A549 treated with AZD9567 at 1 μM for 4 hours (cell line): ENCODE data around the gene CLIC1. TPM values are rescaled to one million over a fixed set of nuclear protein-coding genes. Genes with fewer than 3 reads are reported as not detected.

Experiments used
- total RNA-seq: library from RNA; stranded (reverse); fragments of 200-300 nt; extraction: Qiagen RNA extraction; gene quantifications from 5 replicates; pipeline ENCODE4 v1.2.3, GENCODE V29; 2022; ENCODE audit not compliant: insufficient read depth

The CLIC1 gene
- total RNA-seq = 451 to 493 TPM (median 458 TPM) in 5 replicates

DNA sequence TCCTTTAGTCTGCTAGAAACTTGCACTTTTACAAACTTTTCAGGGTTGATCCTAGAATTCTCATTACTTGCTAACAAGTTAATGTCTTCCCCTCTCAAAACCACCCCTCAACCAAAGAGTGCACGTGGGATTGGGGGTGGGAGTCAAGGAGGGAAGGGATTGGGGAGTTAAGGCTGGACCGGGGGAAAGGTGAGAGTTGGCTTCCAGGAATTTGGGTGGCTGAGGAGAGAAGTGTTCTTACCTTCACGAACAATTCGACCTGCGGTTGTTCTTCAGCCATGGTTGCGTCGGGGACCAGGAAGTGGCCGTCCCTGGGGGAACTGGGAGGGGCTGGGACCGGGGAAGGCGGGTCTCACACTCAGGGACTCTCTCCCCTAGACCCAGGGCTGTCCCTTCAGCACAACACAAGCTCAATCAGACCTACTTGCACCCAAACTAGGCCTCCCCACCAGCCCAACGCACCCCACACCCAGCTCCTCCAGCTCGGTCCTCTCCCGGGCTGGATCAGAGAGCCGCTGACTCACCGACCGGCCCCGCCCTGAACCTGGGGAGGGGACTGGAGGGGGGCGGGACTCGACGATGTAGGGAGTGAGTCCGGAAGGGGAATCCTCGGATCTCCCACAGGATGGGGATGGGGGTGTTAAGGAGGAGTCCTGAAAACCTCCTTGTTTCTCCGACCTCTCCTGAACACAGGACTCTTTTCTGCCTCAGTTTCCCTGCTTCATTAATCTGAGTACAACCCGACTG lies at the start of gene CLIC1:
TSS of gene CLIC1 (minus strand) at position 510 of the 747 bp plus-strand sequence. CDS start at position 280, 230 bp downstream.

DNA sequence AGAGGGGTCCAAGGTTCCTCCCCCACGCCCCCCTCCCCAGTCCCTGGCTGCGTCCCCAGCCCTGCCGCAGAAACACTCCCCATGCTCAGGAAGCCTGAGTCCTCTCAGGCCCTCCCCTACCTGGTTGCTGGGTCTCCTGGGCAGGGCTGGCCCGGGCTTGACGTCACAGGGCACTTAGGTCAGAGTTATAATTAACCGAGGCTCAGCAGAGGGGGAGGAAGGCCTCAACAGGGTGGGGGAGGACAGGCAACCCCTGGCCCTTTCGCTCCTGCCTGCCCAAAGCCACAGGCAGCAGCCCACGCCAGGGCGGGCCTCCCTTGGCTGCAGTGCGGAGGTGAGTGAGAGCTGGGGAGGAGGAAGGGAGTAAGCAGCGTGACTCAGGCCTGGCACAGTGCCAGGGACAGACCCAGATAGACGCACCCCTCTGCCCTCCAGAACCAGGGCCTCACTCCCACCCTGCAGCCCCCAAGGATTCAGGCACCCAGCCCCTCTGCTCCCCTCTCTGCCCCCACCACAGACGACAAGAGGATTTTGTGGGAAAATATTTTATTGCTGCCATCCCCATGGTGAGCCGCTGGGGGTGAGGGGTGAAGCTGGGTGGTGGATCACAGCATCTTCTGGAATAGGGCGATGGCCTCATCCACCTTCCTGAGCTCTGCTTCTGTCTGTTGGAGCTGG lies 40.8 kb upstream of the CLIC1 start, which contains the start of gene VWA7:
TSS of gene VWA7 (minus strand) at position 340 of the 678 bp plus-strand sequence. CDS start 549 bp downstream, outside the sequence.

DNA sequence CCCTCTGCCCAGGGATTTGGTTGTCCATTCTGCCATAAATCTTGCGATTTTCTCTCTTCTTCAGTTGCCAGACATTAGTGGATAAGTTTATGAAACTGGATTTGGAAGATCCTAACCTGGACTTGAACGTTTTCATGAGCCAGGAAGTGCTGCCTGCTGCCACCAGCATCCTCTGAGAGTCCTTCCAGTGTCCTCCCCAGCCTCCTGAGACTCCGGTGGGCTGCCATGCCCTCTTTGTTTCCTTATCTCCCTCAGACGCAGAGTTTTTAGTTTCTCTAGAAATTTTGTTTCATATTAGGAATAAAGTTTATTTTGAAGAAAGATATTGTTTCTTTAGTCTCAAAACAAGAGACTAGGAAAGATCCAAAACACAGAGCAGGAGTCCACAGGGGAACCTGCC lies 26.0 kb upstream of the CLIC1 start, which contains the start of gene SAPCD1:
TSS of gene SAPCD1 (plus strand) at position 301 of the 400 bp plus-strand sequence. CDS start 399 bp downstream, outside the sequence.

GRCh38 chr6:31739639-31740396 lies 3.5 kb upstream of the CLIC1 start, which contains the start of gene MSH5:
Gene MSH5, plus strand, starts transcription at chr6:31740005. Its CDS starts 462 bp downstream, at chr6:31740467.

DNA sequence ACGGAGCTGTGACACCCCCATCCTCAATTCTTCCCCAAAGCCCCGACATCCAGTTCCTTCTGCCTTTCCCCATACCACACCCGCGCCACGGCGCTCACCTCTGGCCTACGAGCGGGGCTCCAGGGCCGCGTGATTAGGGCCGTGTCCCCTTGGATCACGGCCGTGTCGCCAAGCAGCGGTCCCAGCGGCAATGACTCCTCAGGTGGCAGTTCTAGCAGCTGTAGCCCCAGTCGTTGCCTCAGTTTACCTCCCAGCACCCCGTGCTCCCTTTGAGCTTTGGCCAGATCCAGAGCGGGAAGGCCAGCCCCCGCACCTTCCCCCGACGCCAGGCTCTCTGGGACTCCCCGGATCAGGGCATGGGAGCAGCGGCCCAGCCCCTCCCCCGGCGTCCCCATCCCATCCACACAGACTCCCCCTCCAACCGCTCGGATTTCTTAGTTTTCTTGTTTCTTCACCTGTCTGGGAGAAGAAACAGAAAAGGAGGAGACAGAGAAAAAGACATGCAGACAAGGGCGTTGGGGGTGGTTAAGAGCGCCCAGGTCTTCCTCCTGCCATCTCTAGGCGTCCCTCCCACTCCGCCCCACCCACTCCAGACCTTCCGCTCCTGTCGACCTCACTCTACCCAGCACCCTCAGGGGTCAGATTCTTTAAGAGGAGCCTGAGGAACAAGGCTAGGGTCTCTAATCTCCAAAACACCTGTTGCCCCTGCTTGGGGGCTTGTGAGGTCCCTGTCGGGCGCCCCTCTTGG lies 7.4 kb downstream of the CLIC1 start, which contains the start of gene DDAH2:
TSS of gene DDAH2 (minus strand) at position 533 of the 748 bp plus-strand sequence. CDS start at position 395, 138 bp downstream.

DNA sequence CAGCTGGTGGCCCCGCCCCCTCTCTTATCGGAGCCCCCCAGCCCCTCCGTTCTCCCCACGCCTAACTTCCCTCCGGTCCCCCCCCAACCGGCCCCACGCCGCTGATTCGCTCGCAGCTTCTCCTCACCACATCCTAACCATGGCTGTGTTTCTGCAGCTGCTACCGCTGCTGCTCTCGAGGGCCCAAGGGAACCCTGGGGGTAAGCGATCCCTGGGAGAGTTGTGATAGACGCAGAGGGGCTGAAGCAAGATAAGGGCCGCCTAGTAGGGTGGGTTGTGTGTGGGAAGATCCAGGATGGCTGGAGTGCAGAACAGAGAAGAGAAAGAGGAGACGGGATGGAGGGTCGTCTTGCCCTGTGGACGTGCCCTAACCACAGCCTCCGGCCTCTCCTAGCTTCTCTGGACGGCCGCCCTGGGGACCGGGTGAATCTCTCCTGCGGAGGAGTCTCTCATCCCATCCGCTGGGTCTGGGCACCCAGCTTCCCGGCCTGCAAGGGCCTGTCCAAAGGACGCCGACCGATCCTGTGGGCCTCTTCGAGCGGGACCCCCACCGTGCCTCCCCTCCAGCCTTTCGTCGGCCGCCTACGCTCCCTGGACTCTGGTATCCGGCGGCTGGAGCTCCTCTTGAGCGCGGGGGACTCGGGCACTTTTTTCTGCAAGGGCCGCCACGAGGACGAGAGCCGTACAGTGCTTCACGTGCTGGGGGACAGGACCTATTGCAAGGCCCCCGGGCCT lies 12.9 kb downstream of the CLIC1 start, which contains the start of gene MPIG6B:
TSS of gene MPIG6B (plus strand) at position 129 of the 735 bp plus-strand sequence. CDS start at position 140, 11 bp downstream.

DNA sequence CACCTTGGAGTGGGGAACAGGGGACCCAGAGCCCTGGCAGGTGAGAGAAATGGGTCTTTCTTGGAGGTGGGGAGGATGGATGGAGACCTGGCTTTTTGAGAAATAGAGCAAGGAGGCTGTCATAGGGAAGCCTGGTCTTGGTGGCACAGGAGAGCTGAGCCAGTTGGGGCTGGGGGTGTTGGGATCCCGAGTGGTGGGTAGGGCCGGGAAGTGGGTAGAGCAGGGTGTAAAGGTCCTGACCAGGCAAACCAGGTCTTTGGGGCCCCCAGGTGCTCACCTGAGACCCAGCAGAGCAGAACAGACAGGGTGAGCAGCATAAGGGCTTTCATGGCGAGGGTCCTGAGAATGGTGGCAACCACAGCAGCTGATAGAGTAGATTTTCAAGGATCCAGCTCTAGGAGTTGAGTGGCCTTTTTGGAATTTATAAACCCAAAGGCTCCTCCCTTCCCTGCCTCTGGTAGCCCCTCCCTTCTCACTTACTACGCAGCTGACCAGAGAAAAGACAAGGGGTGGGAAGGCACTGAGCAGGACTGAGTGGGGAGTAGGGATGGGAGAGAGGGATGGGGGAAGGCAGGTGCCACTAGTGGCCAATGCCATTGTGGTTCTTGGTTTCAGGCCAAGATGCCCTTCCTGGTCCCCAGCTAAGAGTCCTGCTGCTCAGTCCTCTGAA lies 14.8 kb downstream of the CLIC1 start, which contains the start of gene LY6G6C:
TSS of gene LY6G6C (minus strand) at position 396 of the 670 bp plus-strand sequence. CDS start at position 329, 67 bp downstream.

GRCh38 chr6:31715022-31715958 lies 21.0 kb downstream of the CLIC1 start, which contains the start of gene LY6G6D:
Gene LY6G6D, plus strand, starts transcription at chr6:31715348. Its CDS starts 8 bp downstream, at chr6:31715356.

DNA sequence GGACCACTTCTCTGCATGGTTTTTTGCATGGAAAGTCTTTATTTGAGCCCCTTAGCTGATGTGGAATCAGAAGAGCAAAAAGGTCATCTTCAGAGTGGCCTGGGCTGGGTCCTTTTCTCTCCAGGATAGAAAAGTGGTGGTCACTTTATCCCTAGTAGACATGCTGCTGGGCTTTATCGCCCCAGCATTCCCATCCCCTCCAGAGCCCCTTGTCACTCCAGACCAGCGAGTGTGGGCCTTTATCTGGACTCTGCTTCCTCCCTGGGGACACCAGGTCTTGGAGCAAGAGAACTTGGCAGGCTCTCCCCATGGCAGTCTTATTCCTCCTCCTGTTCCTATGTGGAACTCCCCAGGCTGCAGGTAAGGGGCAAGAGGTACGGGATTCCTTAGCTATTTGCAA lies 29.7 kb downstream of the CLIC1 start, which contains the start of gene LY6G6F:
TSS of gene LY6G6F (plus strand) at position 268 of the 400 bp plus-strand sequence. CDS start at position 309, 41 bp downstream.

DNA sequence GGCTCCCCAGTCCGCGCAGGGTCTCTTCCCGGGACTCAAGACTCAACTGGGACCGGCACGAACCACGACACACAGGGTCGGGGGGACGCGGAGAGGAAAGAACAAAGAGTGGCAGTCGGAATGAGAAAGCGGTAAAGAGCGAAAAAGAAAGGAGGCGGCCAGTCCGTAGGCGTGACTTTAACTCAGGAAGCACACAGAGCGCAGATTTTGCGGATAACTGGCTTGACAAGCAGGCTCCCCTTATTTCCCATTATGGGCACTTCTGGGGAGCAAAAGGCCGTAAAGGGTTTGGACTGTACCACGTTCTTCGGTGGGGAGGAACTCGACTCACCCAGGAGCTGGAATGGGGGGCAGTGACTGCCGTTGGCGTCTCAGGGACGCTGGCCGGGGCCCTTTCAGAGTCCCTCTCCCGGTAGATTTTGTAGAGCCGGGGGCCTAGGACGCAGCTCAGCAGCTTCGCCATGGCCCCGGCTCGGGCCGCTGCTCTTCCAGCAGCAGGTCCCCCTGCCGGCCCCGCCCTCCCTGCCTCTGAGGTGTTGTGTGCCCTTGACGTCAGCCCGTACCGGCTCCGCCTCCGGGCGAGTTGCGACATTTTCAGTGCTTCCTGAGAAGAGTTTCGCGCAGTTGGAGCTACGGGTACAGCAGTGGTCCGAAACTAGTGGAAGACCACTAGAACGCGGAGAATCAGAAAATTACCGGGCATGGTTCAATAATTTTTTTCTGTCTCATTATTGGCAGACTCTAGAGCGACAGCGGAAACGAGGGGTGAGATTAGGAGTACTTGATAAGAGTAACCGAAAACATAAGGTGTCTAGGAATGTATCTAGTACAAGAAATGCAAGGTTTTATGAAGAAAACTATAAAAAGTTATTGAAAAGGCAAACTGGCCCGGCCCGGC lies 33.3 kb downstream of the CLIC1 start, which contains the start of gene ABHD16A:
TSS of gene ABHD16A (minus strand) at position 506 of the 898 bp plus-strand sequence. CDS start at position 463, 43 bp downstream.

Other genes starting within 250 kb of the CLIC1 start
- gene MICB, start 238.4 kb downstream of the CLIC1 start, total RNA-seq = 6.3 to 10.0 TPM (median 7.2 TPM) in 5 replicates
- not detected in 5 replicates for gene MCCD1, start 207.6 kb downstream of the CLIC1 start, total RNA-seq
- gene DDX39B, start 194.5 kb downstream of the CLIC1 start, total RNA-seq = 335 to 403 TPM (median 384 TPM) in 5 replicates
- 0.43 to 0.72 TPM (median 0.55 TPM) in 4 of 5 replicates, not detected in the other for gene ATP6V1G2, start 189.9 kb downstream of the CLIC1 start, total RNA-seq
- gene NFKBIL1, start 188.9 kb downstream of the CLIC1 start, total RNA-seq = 10.5 to 15.8 TPM (median 11.3 TPM) in 5 replicates
- 0.07 to 0.21 TPM (median 0.08 TPM) in 3 of 5 replicates, not detected in the others for gene LTA, start 164.2 kb downstream of the CLIC1 start, total RNA-seq
- 0.09 to 0.10 TPM (median 0.10 TPM) in 3 of 5 replicates, not detected in the others for gene TNF, start 161.0 kb downstream of the CLIC1 start, total RNA-seq
- 0.28 to 0.37 TPM (median 0.33 TPM) in 4 of 5 replicates, not detected in the other for gene LTB, start 154.1 kb downstream of the CLIC1 start, total RNA-seq
- gene LST1, start 150.3 kb downstream of the CLIC1 start, total RNA-seq = 0.36 to 0.58 TPM (median 0.39 TPM) in 3 of 5 replicates, not detected in the others
- gene NCR3, start 143.5 kb downstream of the CLIC1 start, total RNA-seq = not detected in 5 replicates
- not detected in 5 replicates for gene AIF1, start 121.3 kb downstream of the CLIC1 start, total RNA-seq
- 51.3 to 92.7 TPM (median 87.1 TPM) in 5 replicates for gene PRRC2A, start 115.8 kb downstream of the CLIC1 start, total RNA-seq
- gene BAG6, start 83.9 kb downstream of the CLIC1 start, total RNA-seq = 106 to 149 TPM (median 137 TPM) in 5 replicates
- 3.0 to 6.4 TPM (median 3.4 TPM) in 5 replicates for gene APOM, start 80.6 kb downstream of the CLIC1 start, total RNA-seq
- 11.3 to 12.5 TPM (median 11.8 TPM) in 5 replicates for gene C6orf47, start 75.8 kb downstream of the CLIC1 start, total RNA-seq
- 8.7 to 11.6 TPM (median 10.2 TPM) in 5 replicates for gene GPANK1, start 71.5 kb downstream of the CLIC1 start, total RNA-seq
- gene CSNK2B, start 70.5 kb downstream of the CLIC1 start, total RNA-seq = 167 to 183 TPM (median 175 TPM) in 5 replicates
- 4.5 to 5.2 TPM (median 5.0 TPM) in 4 of 5 replicates, not detected in the other for gene LY6G5B, start 66.6 kb downstream of the CLIC1 start, total RNA-seq
- gene LY6G5C, start 55.5 kb downstream of the CLIC1 start, total RNA-seq = 0.87 to 3.8 TPM (median 1.6 TPM) in 5 replicates
- 13.9 to 20.0 TPM (median 18.3 TPM) in 5 replicates for gene ABHD16A, start 33.2 kb downstream of the CLIC1 start, total RNA-seq
- gene LY6G6F, start 29.7 kb downstream of the CLIC1 start, total RNA-seq = not detected in 5 replicates
- gene LY6G6D, start 21.2 kb downstream of the CLIC1 start, total RNA-seq = not detected in 5 replicates
- gene LY6G6C, start 14.8 kb downstream of the CLIC1 start, total RNA-seq = 0.09 to 0.12 TPM (median 0.10 TPM) in 3 of 5 replicates, not detected in the others
- gene MPIG6B, start 13.2 kb downstream of the CLIC1 start, total RNA-seq = 0.07 TPM in 1 of 5 replicates, not detected in the others
- gene DDAH2, start 7.2 kb downstream of the CLIC1 start, total RNA-seq = 18.1 to 32.1 TPM (median 29.3 TPM) in 5 replicates
- 5.2 to 15.2 TPM (median 14.0 TPM) in 5 replicates for gene MSH5, start 3.5 kb upstream of the CLIC1 start, total RNA-seq
- 3.0 to 4.6 TPM (median 3.9 TPM) in 4 of 5 replicates, not detected in the other for gene SAPCD1, start 26.1 kb upstream of the CLIC1 start, total RNA-seq
- 1.6 to 4.5 TPM (median 1.8 TPM) in 5 replicates for gene VWA7, start 40.8 kb upstream of the CLIC1 start, total RNA-seq
- gene VARS1, start 59.2 kb upstream of the CLIC1 start, total RNA-seq = 46.5 to 58.0 TPM (median 53.6 TPM) in 5 replicates
- gene LSM2, start 70.4 kb upstream of the CLIC1 start, total RNA-seq = 42.7 to 60.2 TPM (median 57.9 TPM) in 5 replicates
- gene HSPA1L, start 78.8 kb upstream of the CLIC1 start, total RNA-seq = 0.97 to 1.8 TPM (median 1.1 TPM) in 5 replicates
- 189 to 295 TPM (median 214 TPM) in 5 replicates for gene HSPA1A, start 79.0 kb upstream of the CLIC1 start, total RNA-seq
- gene HSPA1B, start 91.2 kb upstream of the CLIC1 start, total RNA-seq = 154 to 227 TPM (median 167 TPM) in 5 replicates
- 27.6 to 34.9 TPM (median 30.4 TPM) in 5 replicates for gene NEU1, start 126.3 kb upstream of the CLIC1 start, total RNA-seq
- 0.05 TPM in 1 of 5 replicates, not detected in the others for gene SLC44A4, start 142.5 kb upstream of the CLIC1 start, total RNA-seq
- gene EHMT2, start 161.2 kb upstream of the CLIC1 start, total RNA-seq = 25.4 to 29.9 TPM (median 28.1 TPM) in 5 replicates
- 2.9 to 3.6 TPM (median 3.3 TPM) in 5 replicates for gene ZBTB12, start 165.6 kb upstream of the CLIC1 start, total RNA-seq
- 0.16 to 0.44 TPM (median 0.20 TPM) in 4 of 5 replicates, not detected in the other for gene C2, start 191.2 kb upstream of the CLIC1 start, total RNA-seq
- gene CFB, start 209.6 kb upstream of the CLIC1 start, total RNA-seq = 1.3 to 2.6 TPM (median 2.4 TPM) in 5 replicates
- gene NELFE, start 222.4 kb upstream of the CLIC1 start, total RNA-seq = 75.8 to 81.6 TPM (median 76.7 TPM) in 5 replicates
- 25.9 to 29.7 TPM (median 26.7 TPM) in 5 replicates for gene SKIC2, start 222.6 kb upstream of the CLIC1 start, total RNA-seq
- gene DXO, start 235.6 kb upstream of the CLIC1 start, total RNA-seq = 11.5 to 12.7 TPM (median 11.8 TPM) in 5 replicates
- gene C4A, start 245.5 kb upstream of the CLIC1 start, total RNA-seq = 1.0 to 2.2 TPM (median 1.3 TPM) in 4 of 5 replicates, not detected in the other